Stomach (tissue), 9 donors: ENCODE measurements around the gene SCAMP1. TPM values are rescaled to one million over a fixed set of nuclear protein-coding genes. Genes with fewer than 3 reads are reported as not detected.

Experiments used
- DNase-seq, 2 donors: peaks; one replicate each; pipeline versions ENCODE4 v3.0.0 to v3.0.0-alpha.2; 2013 to 2019
- H3K27ac ChIP-seq, 5 donors: fragments of 200-600 bp in 4 of 5; sonication (generic) in 4 of 5; one replicate each; pipeline ENCODE4 v1.5.1; 2013 to 2019; ENCODE audit warnings: mild to moderate bottlenecking in 1 of 5, moderate library complexity in 1 of 5
- H3K27me3 ChIP-seq, 3 donors: fragments of 200-600 bp; sonication (generic); one replicate each; pipeline ENCODE4 v1.5.1; 2017 to 2019; ENCODE audit warnings: mixed run types in 1 of 3
- H3K36me3 ChIP-seq, 4 donors: fragments of 200-600 bp; sonication (generic); 1 replicate in 3 of 4; 2 replicates in 1 of 4; pipeline ENCODE4 v1.5.1; 2016 to 2019
- H3K4me1 ChIP-seq, 4 donors: fragments of 200-600 bp; sonication (generic); one replicate each; pipeline ENCODE4 v1.5.1; 2016 to 2019
- H3K4me3 ChIP-seq, 4 donors: fragments of 200-600 bp; sonication (generic) in 3 of 4; one replicate each; pipeline ENCODE4 v1.5.1; 2016 to 2019; ENCODE audit warnings: mild to moderate bottlenecking in 1 of 4
- H3K9me3 ChIP-seq, 4 donors: fragments of 200-600 bp; sonication (generic); one replicate each; pipeline ENCODE4 v1.5.1; 2016 to 2019
- CTCF ChIP-seq, 7 experiments: fragments of 450-650 bp in 4 of 7; fragments of 200-600 bp in 3 of 7; sonication (generic) in 3 of 7; IDR thresholded peaks; one replicate each; pipeline ENCODE4 v1.5.1; 2016 to 2019; ENCODE audit warnings: antibody characterized with exemption in 7 of 7, control low read depth in 2 of 7, mild to moderate bottlenecking in 1 of 7
- EP300 ChIP-seq: sonication (generic); formaldehyde crosslinking; IDR thresholded peaks from one replicate; pipeline ENCODE4 v1.6.1; 2017; ENCODE audit warnings: antibody characterized with exemption
- POLR2A ChIP-seq, 4 donors: fragments of 450-650 bp; IDR thresholded peaks; one replicate each; pipeline ENCODE4 v1.6.1; 2016; ENCODE audit warnings: antibody characterized with exemption in 4 of 4, control low read depth in 2 of 4, mild to moderate bottlenecking in 1 of 4, moderate library complexity in 1 of 4
- POLR2AphosphoS5 ChIP-seq, 3 donors: sonication (generic); formaldehyde crosslinking; IDR thresholded peaks; one replicate each; pipeline ENCODE4 v1.6.1; 2016; ENCODE audit warnings: antibody characterized with exemption in 3 of 3
- whole genome bisulfite sequencing, 5 donors: extraction: QIAGEN DNeasy Blood & Tissue Kit in 3 of 5; methylation state at CpG; one replicate each; pipeline versions ENCODE4 v1.1.5 to v1.1.7; 2013 to 2018; 5-methylcytosine and 5-hydroxymethylcytosine counted together
- intact Hi-C: fragments of 100-400 bp; cut with DNase I; formaldehyde crosslinking; loops from one replicate; pipeline ENCODE4 v1.15.1; 2023; ENCODE audit warnings: low total_unique reads
- polyA plus RNA-seq, 3 donors: library from polyadenylated mRNA; stranded (reverse); fragments of 200-250 nt; gene quantifications; one replicate each; pipeline ENCODE4 v1.2.3, GENCODE V29; 2013
- total RNA-seq, 5 donors: library from RNA; depleted of rRNA; stranded (reverse); fragments of >200 nt; gene quantifications; one replicate each; pipeline versions ENCODE4 v1.1.0 to v1.2.3, GENCODE V29; 2014 to 2016
- donor health status: healthy with polysubstance abuse.
- donor health status: Bipolar disorder and iron deficiency.
- donor health status: healthy.

The SCAMP1 gene
- total and polyA plus RNA-seq, 8 donors: 7.2 to 77.3 (median 14.7) TPM

DNA sequence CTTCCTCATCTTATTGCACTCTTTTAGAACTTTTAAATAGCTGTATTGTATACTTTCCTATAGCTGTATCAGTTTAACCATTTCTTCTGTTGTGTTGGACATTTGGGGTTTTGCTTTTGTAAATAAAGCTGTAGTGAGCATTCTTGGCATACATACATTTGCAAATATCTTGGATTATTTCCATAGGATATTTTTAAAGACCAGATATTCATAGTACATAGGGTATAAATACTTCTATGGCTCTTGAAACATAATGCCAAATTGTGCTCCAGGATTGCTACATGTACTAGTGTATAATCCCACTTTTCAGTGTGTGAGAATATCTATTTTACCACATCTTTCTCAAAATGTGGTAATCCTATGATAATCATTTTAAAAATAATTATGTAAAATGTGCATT is 51.2 kb downstream of the SCAMP1 start:
- H3K4me1 ChIP-seq: peaks cover 0 to 9% (median 3%) of the 10 kb centered on the region in 4 donors
- TF ChIP-seq POLR2A (IDR thresholded peaks at IDR 0.05) (no peak), POLR2AphosphoS5 (IDR thresholded peaks at IDR 0.05) (no peak), EP300 (no peak), CTCF (IDR thresholded peaks at IDR 0.05) (no peak)
- no peaks in the 10 kb centered on the region for H3K9me3 ChIP-seq
- H3K4me3 ChIP-seq: no peak overlapping the region
- peaks cover under 1 to 12% (median 7%) of the 10 kb centered on the region in 4 donors for H3K36me3 ChIP-seq
- H3K27me3 ChIP-seq: no peaks in the 10 kb centered on the region
- intact Hi-C loops: no loop called here
- H3K27ac ChIP-seq: no peak overlapping the region
- no peak for DNase-seq

GRCh38 chr5:78416677-78417425 is 56.4 kb downstream of the SCAMP1 start:
- no peaks in the 10 kb centered on the region for H3K9me3 ChIP-seq
- TF ChIP-seq POLR2AphosphoS5 (IDR thresholded peaks at IDR 0.05): no peak
- no peak for TF ChIP-seq POLR2A (IDR thresholded peaks at IDR 0.05)
- no peaks in the 10 kb centered on the region for H3K27me3 ChIP-seq
- no peak for DNase-seq
- intact Hi-C loops: no loop called here
- no peak overlapping the region for H3K27ac ChIP-seq
- H3K4me3 ChIP-seq: no peak overlapping the region
- peaks cover 0 to 6% (median under 1%) of the 10 kb centered on the region in 4 donors for H3K4me1 ChIP-seq
- 78 to 95% (median 83%) methylated on average over 1 of the region's 1 CpG for WGBS, 5 donors
- peaks cover 7 to 47% (median 27%) of the 10 kb centered on the region in 4 donors for H3K36me3 ChIP-seq

DNA sequence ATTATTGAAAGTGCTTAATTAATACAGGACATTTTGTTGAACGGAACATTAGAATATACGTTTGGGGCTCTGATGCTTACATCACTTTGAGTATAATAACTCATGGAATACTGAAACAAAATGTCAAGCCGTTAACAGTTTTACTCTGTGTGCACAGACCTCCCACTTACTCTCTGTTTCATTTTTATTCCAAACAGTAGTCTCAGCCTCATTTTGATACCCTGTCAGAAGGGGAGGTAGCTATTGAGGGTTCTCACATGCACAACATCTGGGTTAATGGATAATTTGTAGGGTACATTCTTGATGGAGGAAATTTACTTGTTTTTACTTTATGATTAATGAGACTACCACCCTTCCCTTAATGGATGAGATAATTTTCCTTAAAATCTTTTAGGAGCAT is 59.0 kb downstream of the SCAMP1 start:
- no peak for DNase-seq
- H3K27ac ChIP-seq: no peak overlapping the region
- H3K4me3 ChIP-seq: no peak overlapping the region
- H3K4me1 ChIP-seq: peaks cover 0 to 5% (median 0%) of the 10 kb centered on the region in 4 donors
- peaks cover 7 to 59% (median 37%) of the 10 kb centered on the region in 4 donors for H3K36me3 ChIP-seq
- intact Hi-C loops: no loop called here
- WGBS, 5 donors: 67 to 83% (median 76%) methylated on average over 3 of the region's 3 CpGs
- no peaks in the 10 kb centered on the region for H3K27me3 ChIP-seq
- H3K9me3 ChIP-seq: no peaks in the 10 kb centered on the region
- no peak for TF ChIP-seq POLR2A (IDR thresholded peaks at IDR 0.05)
- TF ChIP-seq POLR2AphosphoS5 (IDR thresholded peaks at IDR 0.05): no peak
- TF ChIP-seq CTCF (IDR thresholded peaks at IDR 0.05): no peak
- no peak for TF ChIP-seq EP300

GRCh38 chr5:78420548-78420947 is 60.1 kb downstream of the SCAMP1 start:
- Histone ChIP-seq H3K36me3 (peaks cover 7 to 59% (median 40%) of the 10 kb centered on the region in 4 donors), H3K27ac (no peak overlapping the region), H3K4me3 (no peak overlapping the region), H3K27me3 (no peaks in the 10 kb centered on the region), H3K9me3 (no peaks in the 10 kb centered on the region), H3K4me1 (peaks cover 0 to 5% (median 0%) of the 10 kb centered on the region in 4 donors)
- no peak for TF ChIP-seq EP300
- TF ChIP-seq CTCF (IDR thresholded peaks at IDR 0.05): no peak
- no peak for TF ChIP-seq POLR2A (IDR thresholded peaks at IDR 0.05)
- no peak for TF ChIP-seq POLR2AphosphoS5 (IDR thresholded peaks at IDR 0.05)
- intact Hi-C loops: no loop called here
- DNase-seq: no peak

GRCh38 chr5:78424665-78425064 is 64.2 kb downstream of the SCAMP1 start:
- no peak overlapping the region for H3K27ac ChIP-seq
- H3K27me3 ChIP-seq: no peaks in the 10 kb centered on the region
- H3K9me3 ChIP-seq: no peaks in the 10 kb centered on the region
- DNase-seq: no peak
- H3K36me3 ChIP-seq: peaks cover 0 to 51% (median 33%) of the 10 kb centered on the region in 4 donors
- WGBS, 5 donors: 84 to 98% (median 96%) methylated on average over 3 of the region's 3 CpGs
- intact Hi-C loops: no loop called here
- no peak overlapping the region for H3K4me3 ChIP-seq
- no peak for TF ChIP-seq POLR2AphosphoS5 (IDR thresholded peaks at IDR 0.05)
- TF ChIP-seq POLR2A (IDR thresholded peaks at IDR 0.05): no peak
- no peak for TF ChIP-seq CTCF (IDR thresholded peaks at IDR 0.05)
- TF ChIP-seq EP300: no peak
- peaks cover 0 to under 1% (median 0%) of the 10 kb centered on the region in 4 donors for H3K4me1 ChIP-seq
